AG04449 (cell line): Measurements from ENCODE around the gene MAMDC4.

Experiments used
- CTCF ChIA-PET: fragments of 350-600 bp; formaldehyde crosslinking; extraction: SDS; loops from one replicate; lab custom pipeline; 2021; ENCODE audit warnings: antibody characterized with exemption; lab: Yijun Ruan, JAX
- POLR2A ChIA-PET: fragments of 400-600, 350-600 bp; formaldehyde crosslinking; extraction: SDS; loops from one replicate; lab custom pipeline; 2020; ENCODE audit warnings: antibody characterized with exemption, inconsistent platforms; lab: Yijun Ruan, JAX
- DNase-seq: peaks from one replicate; pipeline ENCODE4 v3.0.0-alpha.2; 2010; ENCODE audit warnings: low read depth, low spot score
- H3K4me3 ChIP-seq: 2 replicates; pipeline ENCODE4 v1.5.1; 2011; ENCODE audit warnings: low read depth, mild to moderate bottlenecking, control low read depth, low read length
- CTCF ChIP-seq: IDR thresholded peaks from one replicate; pipeline ENCODE4 v1.5.1; 2011; ENCODE audit warnings: mild to moderate bottlenecking, moderate library complexity, low read length, control low read depth, inconsistent platforms; ENCODE audit not compliant: insufficient read depth; ENCODE audit errors: missing control alignments

MAMDC4 gene

GRCh38 chr9:136846376-136847087, 5.6 kb upstream of the MAMDC4 start:
- CTCF ChIA-PET = interaction anchor here (1.2 to 1.5 kb wide), 4 partner anchors 55 to 200 kb away, joined by 3 to 5 read pairs (median 4); partner anchors contain the start of gene NPDC1
- POLR2A ChIA-PET = interaction anchor here (0.8 to 1.8 kb wide), 5 partner anchors 9 to 189 kb away, joined by 3 to 8 read pairs (median 6); partner anchors contain the start of gene EDF1

GRCh38 chr9:136847088-136847825, 4.9 kb upstream of the MAMDC4 start:
- CTCF ChIA-PET = interaction anchor here (1.2 to 1.6 kb wide), 6 partner anchors 55 to 209 kb away, joined by 3 to 8 read pairs (median 4); partner anchors contain the start of gene NPDC1
- POLR2A ChIA-PET = interaction anchor here (0.6 to 1.8 kb wide), 8 partner anchors 9 to 188 kb away, joined by 3 to 8 read pairs (median 4); partner anchors contain the start of gene EDF1
- no peak for TF ChIP-seq CTCF
- peak overlapping the region; percentile 97 for H3K4me3 ChIP-seq
- no peak for DNase-seq

More at GRCh38 chr9:136846376-136847087, 5.6 kb upstream of the MAMDC4 start:
- TF ChIP-seq CTCF = no peak
- no peak for DNase-seq
- peak overlapping the region; percentile 23; the same call in 1 of the 2 replicates for H3K4me3 ChIP-seq

GRCh38 chr9:136847826-136848392, 4.2 kb upstream of the MAMDC4 start:
- TF ChIP-seq CTCF = no peak
- H3K4me3 ChIP-seq = peak overlapping the region; percentile 97
- ChIA-PET CTCF (interaction anchor here (1.3 to 1.6 kb wide), 4 partner anchors 56 to 208 kb away, joined by 3 to 8 read pairs (median 4); partner anchors contain the start of gene NPDC1), POLR2A (interaction anchor here (0.6 to 1.8 kb wide), 9 partner anchors 10 to 187 kb away, joined by 3 to 8 read pairs (median 3); partner anchors contain the start of genes CLIC3 and EDF1)
- peak; percentile 9 for DNase-seq

GRCh38 chr9:136848393-136849037, 3.6 kb upstream of the MAMDC4 start:
- DNase-seq = no peak
- TF ChIP-seq CTCF = no peak
- ChIA-PET POLR2A (interaction anchor here (0.8 to 1.8 kb wide), 5 partner anchors 10 to 187 kb away, joined by 3 to 8 read pairs (median 3); partner anchors contain the start of gene CLIC3), CTCF (interaction anchor here (0.9 to 1.6 kb wide), 3 partner anchors 8 to 207 kb away, joined by 3 to 8 read pairs (median 3); no protein-coding TSS in a partner anchor)
- H3K4me3 ChIP-seq = peak overlapping the region; percentile 97

- CTCF ChIA-PET = interaction anchor here (0.9 kb wide), 1 partner anchor 9 kb away, joined by 3 read pairs; no protein-coding TSS in a partner anchor
Observed at GRCh38 chr9:136849038-136849959, 2.8 kb upstream of the MAMDC4 start, which contains the start of gene PHPT1. Gene PHPT1 (plus strand): TSS chr9:136849409. CDS start chr9:136849431, 22 bp downstream.

More at GRCh38 chr9:136849038-136849959, 2.8 kb upstream of the MAMDC4 start, which contains the start of gene PHPT1:
- H3K4me3 ChIP-seq = peak within 1 kb of the TSS; percentile 97
- POLR2A ChIA-PET = interaction anchor here (1.0 to 1.1 kb wide), 2 partner anchors 11 to 42 kb away, joined by 3 read pairs; no protein-coding TSS in a partner anchor
- peak; percentile 92 for DNase-seq
- no peak for TF ChIP-seq CTCF
